ENCODE data around the gene WDFY2. TPM values are rescaled to one million over a fixed set of nuclear protein-coding genes. Genes with fewer than 3 reads are reported as not detected.
"Not testable (repeated sequence)": the region's sequence is repeated elsewhere in the genome, so short reads cannot be mapped to it uniquely, and the experiment has no call there.

Gene WDFY2, protein sequence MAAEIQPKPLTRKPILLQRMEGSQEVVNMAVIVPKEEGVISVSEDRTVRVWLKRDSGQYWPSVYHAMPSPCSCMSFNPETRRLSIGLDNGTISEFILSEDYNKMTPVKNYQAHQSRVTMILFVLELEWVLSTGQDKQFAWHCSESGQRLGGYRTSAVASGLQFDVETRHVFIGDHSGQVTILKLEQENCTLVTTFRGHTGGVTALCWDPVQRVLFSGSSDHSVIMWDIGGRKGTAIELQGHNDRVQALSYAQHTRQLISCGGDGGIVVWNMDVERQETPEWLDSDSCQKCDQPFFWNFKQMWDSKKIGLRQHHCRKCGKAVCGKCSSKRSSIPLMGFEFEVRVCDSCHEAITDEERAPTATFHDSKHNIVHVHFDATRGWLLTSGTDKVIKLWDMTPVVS
- 1 to 10 TPM; 5.4 to 6.9 TPM for polyA plus RNA-seq

DNA sequence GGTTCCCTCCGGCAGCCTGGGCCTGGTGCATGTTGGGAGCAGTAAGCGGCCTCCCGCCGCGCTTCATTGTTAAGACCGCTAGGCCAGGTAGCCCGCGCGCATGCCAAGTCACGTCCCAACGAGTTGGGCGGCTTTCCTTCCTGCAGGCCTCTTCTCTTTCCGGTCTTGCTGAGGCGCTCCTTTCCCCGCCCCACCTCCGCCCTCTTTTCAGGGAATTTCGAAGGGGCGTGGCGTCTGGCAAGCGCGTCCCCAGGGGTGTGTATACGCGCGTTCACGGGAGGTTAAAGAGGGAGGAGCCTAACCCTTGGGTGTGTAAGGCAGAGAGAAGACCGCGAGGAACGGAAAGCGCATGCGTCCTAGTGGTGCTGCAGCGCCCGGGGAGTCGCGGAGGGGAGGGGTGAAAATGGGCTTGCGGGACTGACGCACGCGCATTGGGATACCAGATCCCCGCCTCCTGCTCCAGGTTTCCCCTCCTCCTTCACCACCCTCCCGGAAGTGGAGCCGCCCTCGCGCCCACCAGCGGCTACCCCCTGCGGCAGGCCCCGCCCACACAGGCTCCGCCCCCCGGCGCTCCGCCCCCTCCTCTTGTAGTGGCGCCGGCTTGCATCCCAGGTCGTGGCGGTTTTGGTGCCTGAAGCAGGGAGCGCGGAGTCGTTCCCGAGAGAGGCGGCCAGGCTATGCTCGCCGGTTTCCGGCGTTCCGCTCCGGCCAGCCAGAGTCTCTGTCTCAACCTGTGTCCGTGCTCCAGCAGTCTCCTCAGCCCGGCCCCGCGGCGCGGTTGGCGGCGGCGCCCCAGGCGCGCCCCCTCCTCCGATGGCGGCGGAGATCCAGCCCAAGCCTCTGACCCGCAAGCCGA is at the start of gene WDFY2:
WDFY2 (plus strand) TSS at position 588 of the 856 bp plus-strand sequence; CDS start at position 814, 226 bp downstream.
- H3K4me1 ChIP-seq (ENCODE audit: control insufficient read depth in 2 of 2, insufficient read depth in 2 of 2, low read length in 1 of 2) = no peaks in the 10 kb centered on the region
- H3K4me3 ChIP-seq (ENCODE audit: low read depth in 1 of 2, low read length in 2 of 2) = peak within 1 kb of the TSS; percentile 82 to 85
- 0% methylated on average over 81 of the region's 81 CpGs for WGBS, 2 donors
- H3K9me3 ChIP-seq (ENCODE audit: control insufficient read depth in 2 of 2, insufficient read depth in 1 of 2, low read depth in 1 of 2, low read length in 1 of 2) = no peaks in the 10 kb centered on the region
- peak within 1 kb of the TSS; percentile 98 to 99 for H3K27ac ChIP-seq (ENCODE audit: low read depth in 2 of 2, low read length in 1 of 2)
- no peaks in the 10 kb centered on the region for H3K36me3 ChIP-seq (ENCODE audit: control insufficient read depth in 2 of 2, insufficient read depth in 2 of 2, low read length in 1 of 2)
- no peaks in the 10 kb centered on the region for H3K27me3 ChIP-seq (ENCODE audit: control insufficient read depth in 1 of 2, insufficient read depth in 2 of 2, low read length in 2 of 2)

DNA sequence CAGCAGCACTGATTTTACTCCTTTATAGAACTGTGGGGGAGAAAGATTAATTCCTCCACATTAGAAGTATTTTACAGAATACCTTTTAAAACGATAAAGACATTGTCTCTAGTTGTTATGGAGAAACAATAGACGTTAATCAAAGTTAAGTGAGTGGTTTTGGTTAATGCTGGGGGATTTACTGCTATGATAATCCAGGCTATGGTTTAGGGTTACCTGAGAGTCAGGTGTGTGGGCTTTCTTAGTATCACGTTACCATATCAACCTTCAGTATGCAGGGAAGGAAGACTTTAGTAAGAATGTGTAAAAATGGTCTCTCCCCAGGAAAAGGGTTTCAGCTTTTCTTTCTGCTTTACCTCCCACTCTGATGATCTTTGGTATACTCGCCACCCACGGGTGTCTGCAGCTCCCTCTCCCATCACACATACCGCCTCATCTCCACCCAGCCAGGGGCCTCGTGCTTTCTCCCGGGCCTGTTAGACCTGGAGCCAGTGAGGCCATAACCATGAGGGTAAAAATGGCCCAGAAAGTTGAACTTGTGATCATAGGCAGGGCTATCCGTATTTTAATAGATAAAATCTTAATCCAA is 45.6 kb upstream of the WDFY2 start:
- no peaks in the 10 kb centered on the region for H3K9me3 ChIP-seq (ENCODE audit: control insufficient read depth in 2 of 2, insufficient read depth in 1 of 2, low read depth in 1 of 2, low read length in 1 of 2)
- no peak overlapping the region for H3K4me3 ChIP-seq (ENCODE audit: low read depth in 1 of 2, low read length in 2 of 2)
- H3K27ac ChIP-seq (ENCODE audit: low read depth in 2 of 2, low read length in 1 of 2) = no peak overlapping the region
- no peaks in the 10 kb centered on the region for H3K36me3 ChIP-seq (ENCODE audit: control insufficient read depth in 2 of 2, insufficient read depth in 2 of 2, low read length in 1 of 2)
- 72 to 75% methylated on average over 9 of the region's 9 CpGs for WGBS, 2 donors
- no peaks in the 10 kb centered on the region for H3K27me3 ChIP-seq (ENCODE audit: control insufficient read depth in 1 of 2, insufficient read depth in 2 of 2, low read length in 2 of 2)
- no peaks in the 10 kb centered on the region for H3K4me1 ChIP-seq (ENCODE audit: control insufficient read depth in 2 of 2, insufficient read depth in 2 of 2, low read length in 1 of 2)

DNA sequence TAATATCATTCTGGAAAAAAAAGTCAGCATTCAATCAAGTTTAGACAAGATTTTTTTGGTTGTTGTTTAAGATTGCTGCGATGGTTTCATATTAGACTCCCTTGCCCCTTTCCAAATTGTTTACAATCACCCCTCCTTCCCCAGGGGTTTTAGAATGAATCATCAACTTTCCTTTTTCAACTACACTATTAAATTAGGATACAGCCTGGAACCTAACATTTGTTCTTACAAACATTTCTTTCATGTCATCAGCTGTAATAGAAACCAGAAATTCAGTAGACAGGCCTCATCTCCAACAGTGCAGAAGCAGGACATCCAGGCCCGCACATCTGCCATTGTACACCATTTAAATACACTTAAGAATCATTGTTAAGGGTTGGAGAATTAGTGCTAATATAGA is 44.4 kb upstream of the WDFY2 start:
- Histone ChIP-seq H3K9me3 (ENCODE audit: control insufficient read depth in 2 of 2, insufficient read depth in 1 of 2, low read depth in 1 of 2, low read length in 1 of 2) (no peaks in the 10 kb centered on the region), H3K27ac (ENCODE audit: low read depth in 2 of 2, low read length in 1 of 2) (no peak overlapping the region), H3K4me3 (ENCODE audit: low read depth in 1 of 2, low read length in 2 of 2) (no peak overlapping the region), H3K27me3 (ENCODE audit: control insufficient read depth in 1 of 2, insufficient read depth in 2 of 2, low read length in 2 of 2) (no peaks in the 10 kb centered on the region), H3K4me1 (ENCODE audit: control insufficient read depth in 2 of 2, insufficient read depth in 2 of 2, low read length in 1 of 2) (no peaks in the 10 kb centered on the region), H3K36me3 (ENCODE audit: control insufficient read depth in 2 of 2, insufficient read depth in 2 of 2, low read length in 1 of 2) (no peaks in the 10 kb centered on the region)
- WGBS, 2 donors = 34 to 55% methylated on average over 2 of the region's 2 CpGs

DNA sequence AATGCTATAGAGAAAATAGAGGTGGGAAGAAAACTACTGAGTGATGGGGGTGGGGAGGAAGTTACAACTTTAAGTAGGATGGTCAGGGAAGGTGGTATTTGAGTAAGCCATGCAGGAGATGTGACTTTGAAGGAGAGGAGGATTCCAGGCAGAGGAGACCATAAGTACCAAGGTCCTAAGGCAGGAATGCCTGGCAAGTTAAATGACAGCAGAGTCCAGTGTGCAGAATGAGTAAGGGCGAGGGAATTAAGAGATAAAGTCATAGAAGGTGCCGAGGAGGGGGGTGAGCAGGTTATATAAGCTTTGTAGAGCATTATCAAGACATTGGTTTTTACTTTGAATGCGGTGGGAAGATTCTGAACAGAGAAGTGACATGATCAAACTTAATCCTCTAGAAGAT is 43.2 kb upstream of the WDFY2 start:
- WGBS, 2 donors = 73 to 79% methylated on average over 3 of the region's 3 CpGs

DNA sequence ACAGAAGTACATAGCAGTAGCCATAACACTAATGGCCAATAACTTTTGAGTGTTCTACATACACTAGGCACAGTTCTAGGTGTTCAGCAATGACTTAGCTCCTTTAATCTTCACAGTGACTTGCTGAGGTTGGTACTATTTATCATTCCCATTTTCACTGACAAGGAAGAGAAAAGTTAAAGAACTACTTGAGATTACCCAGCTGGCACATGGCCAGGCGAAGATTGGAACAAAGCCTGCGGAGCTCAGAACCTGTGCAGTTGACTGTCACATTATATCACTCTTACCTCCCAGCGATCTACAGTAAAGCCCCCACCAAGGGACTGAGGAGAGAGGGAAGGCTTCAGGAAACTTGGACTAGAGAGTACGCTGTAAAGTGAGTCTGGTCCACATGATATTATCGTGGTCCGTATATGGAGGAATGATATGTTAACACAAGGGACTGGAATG is 42.4 kb upstream of the WDFY2 start:
- no peak overlapping the region for H3K27ac ChIP-seq (ENCODE audit: low read depth in 2 of 2, low read length in 1 of 2)
- no peak overlapping the region for H3K4me3 ChIP-seq (ENCODE audit: low read depth in 1 of 2, low read length in 2 of 2)
- no peaks in the 10 kb centered on the region for H3K9me3 ChIP-seq (ENCODE audit: control insufficient read depth in 2 of 2, insufficient read depth in 1 of 2, low read depth in 1 of 2, low read length in 1 of 2)
- H3K27me3 ChIP-seq (ENCODE audit: control insufficient read depth in 1 of 2, insufficient read depth in 2 of 2, low read length in 2 of 2) = no peaks in the 10 kb centered on the region
- H3K4me1 ChIP-seq (ENCODE audit: control insufficient read depth in 2 of 2, insufficient read depth in 2 of 2, low read length in 1 of 2) = no peaks in the 10 kb centered on the region
- no peaks in the 10 kb centered on the region for H3K36me3 ChIP-seq (ENCODE audit: control insufficient read depth in 2 of 2, insufficient read depth in 2 of 2, low read length in 1 of 2)
- 34 to 38% methylated on average over 6 of the region's 6 CpGs for WGBS, 2 donors

More for the DNA sequence above, 43.2 kb upstream of the WDFY2 start:
- Histone ChIP-seq H3K27me3 (ENCODE audit: control insufficient read depth in 1 of 2, insufficient read depth in 2 of 2, low read length in 2 of 2) (no peaks in the 10 kb centered on the region), H3K4me1 (ENCODE audit: control insufficient read depth in 2 of 2, insufficient read depth in 2 of 2, low read length in 1 of 2) (no peaks in the 10 kb centered on the region), H3K9me3 (ENCODE audit: control insufficient read depth in 2 of 2, insufficient read depth in 1 of 2, low read depth in 1 of 2, low read length in 1 of 2) (no peaks in the 10 kb centered on the region), H3K4me3 (ENCODE audit: low read depth in 1 of 2, low read length in 2 of 2) (no peak overlapping the region), H3K36me3 (ENCODE audit: control insufficient read depth in 2 of 2, insufficient read depth in 2 of 2, low read length in 1 of 2) (no peaks in the 10 kb centered on the region), H3K27ac (ENCODE audit: low read depth in 2 of 2, low read length in 1 of 2) (no peak overlapping the region)

DNA sequence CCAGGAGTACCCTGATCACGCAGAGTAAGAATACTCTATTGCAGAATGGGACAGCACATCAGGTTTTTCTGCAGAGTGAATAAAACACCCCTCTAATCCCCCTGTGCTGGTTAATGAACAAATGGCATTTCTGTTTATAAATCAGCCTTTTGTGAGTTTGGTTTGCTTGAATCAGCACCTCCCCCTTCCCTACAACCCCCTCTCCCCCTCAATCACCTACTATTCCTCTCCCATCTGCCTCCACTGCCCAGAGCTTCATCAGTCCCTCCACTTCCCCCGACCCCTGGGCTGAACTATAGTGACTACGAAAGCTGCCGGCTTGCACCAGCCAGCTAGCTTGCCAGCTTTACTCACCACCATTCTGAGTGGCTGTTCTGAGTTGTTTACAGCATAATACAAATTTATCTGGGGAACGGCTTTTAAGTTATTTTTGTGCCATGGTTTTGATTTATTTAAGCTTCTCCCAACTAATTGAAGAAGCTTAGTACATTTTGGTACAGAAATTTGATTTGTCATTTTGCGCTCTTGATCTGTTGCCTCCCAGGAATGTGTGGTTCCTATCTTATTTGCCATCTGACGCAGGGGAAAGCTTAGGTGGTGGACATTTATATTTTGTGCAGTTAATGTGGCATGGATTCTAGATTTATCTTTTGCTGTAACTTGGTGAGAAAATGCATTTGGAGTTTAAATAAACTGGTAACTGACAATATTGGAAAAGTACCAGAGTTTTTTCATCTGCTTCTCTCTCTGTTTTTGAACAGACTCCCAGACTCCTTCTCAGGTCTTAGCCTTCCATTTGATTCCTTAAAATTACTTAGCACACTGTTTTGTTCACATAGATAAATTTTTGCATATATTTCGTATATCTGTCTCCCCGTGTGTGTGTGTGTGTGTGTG is 41.7 kb upstream of the WDFY2 start:
- Histone ChIP-seq H3K9me3 (ENCODE audit: control insufficient read depth in 2 of 2, insufficient read depth in 1 of 2, low read depth in 1 of 2, low read length in 1 of 2) (no peaks in the 10 kb centered on the region), H3K4me3 (ENCODE audit: low read depth in 1 of 2, low read length in 2 of 2) (no peak overlapping the region), H3K4me1 (ENCODE audit: control insufficient read depth in 2 of 2, insufficient read depth in 2 of 2, low read length in 1 of 2) (no peaks in the 10 kb centered on the region), H3K27me3 (ENCODE audit: control insufficient read depth in 1 of 2, insufficient read depth in 2 of 2, low read length in 2 of 2) (no peaks in the 10 kb centered on the region), H3K36me3 (ENCODE audit: control insufficient read depth in 2 of 2, insufficient read depth in 2 of 2, low read length in 1 of 2) (no peaks in the 10 kb centered on the region), H3K27ac (ENCODE audit: low read depth in 2 of 2, low read length in 1 of 2) (no peak overlapping the region)
- WGBS, 2 donors = 55 to 58% methylated on average over 9 of the region's 9 CpGs

DNA sequence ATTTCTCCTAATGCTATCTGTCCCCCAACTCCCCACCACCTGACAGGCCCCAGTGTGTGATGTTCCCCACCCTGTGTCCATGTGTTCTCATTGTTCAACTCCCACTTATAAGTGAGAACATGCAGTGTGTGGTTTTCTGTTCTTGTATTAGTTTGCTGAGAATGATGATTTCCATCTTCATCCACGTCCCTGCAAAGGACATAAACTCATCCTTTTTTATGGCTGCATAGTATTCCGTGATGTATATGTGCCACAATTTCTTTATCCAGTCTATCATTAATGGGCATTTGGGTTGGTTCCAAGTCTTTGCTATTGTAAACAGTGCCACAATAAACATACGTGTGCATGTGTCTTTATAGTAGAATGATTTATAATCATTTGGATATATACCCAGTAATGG is 38.8 kb upstream of the WDFY2 start:
- 76 to 85% methylated on average over 3 of the region's 3 CpGs for WGBS, 2 donors
- H3K36me3 ChIP-seq (ENCODE audit: control insufficient read depth in 2 of 2, insufficient read depth in 2 of 2, low read length in 1 of 2); H3K9me3 ChIP-seq (ENCODE audit: control insufficient read depth in 2 of 2, insufficient read depth in 1 of 2, low read depth in 1 of 2, low read length in 1 of 2); H3K27ac ChIP-seq (ENCODE audit: low read depth in 2 of 2, low read length in 1 of 2); H3K4me3 ChIP-seq (ENCODE audit: low read depth in 1 of 2, low read length in 2 of 2); H3K4me1 ChIP-seq (ENCODE audit: control insufficient read depth in 2 of 2, insufficient read depth in 2 of 2, low read length in 1 of 2); H3K27me3 ChIP-seq (ENCODE audit: control insufficient read depth in 1 of 2, insufficient read depth in 2 of 2, low read length in 2 of 2): not testable (repeated sequence)

DNA sequence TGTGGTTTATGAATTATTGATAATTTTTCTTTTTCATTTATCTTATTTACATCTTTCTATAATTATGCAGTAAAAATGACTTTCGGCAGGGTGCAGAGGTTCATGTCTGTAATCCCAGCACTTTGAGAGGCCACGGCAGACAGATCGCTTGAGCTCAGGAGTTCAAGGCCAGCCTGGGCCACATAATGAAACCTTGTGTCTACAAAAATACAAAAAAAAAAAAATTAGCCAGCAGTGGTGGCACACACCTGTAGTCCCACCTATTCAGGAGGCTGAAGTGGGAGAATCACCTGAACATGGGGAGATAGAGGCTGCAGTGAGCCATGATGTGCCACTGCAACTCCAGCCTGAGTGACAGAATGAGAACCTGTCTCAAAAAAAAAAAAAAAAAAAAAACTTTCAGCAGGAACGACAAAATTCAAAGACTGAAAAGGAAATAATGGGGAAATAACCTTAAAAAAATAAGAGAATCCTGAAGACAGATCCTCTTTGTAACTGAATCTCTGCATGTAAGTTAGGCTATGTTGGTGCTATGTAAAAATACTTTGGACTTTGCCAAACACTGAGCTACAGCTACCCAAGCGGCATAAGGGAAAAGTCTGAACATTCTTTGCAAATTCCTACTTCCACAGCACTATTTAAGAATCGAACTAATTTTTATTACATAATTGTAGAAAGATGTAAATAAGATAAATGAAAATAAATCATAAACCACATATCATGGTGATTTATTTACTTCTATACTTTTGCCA is 36.7 kb upstream of the WDFY2 start:
- WGBS, 2 donors = 87 to 90% methylated on average over 6 of the region's 6 CpGs
- Histone ChIP-seq H3K27me3 (ENCODE audit: control insufficient read depth in 1 of 2, insufficient read depth in 2 of 2, low read length in 2 of 2) (no peaks in the 10 kb centered on the region), H3K4me1 (ENCODE audit: control insufficient read depth in 2 of 2, insufficient read depth in 2 of 2, low read length in 1 of 2) (peaks cover 0 to 3% of the 10 kb centered on the region in 2 donors), H3K9me3 (ENCODE audit: control insufficient read depth in 2 of 2, insufficient read depth in 1 of 2, low read depth in 1 of 2, low read length in 1 of 2) (no peaks in the 10 kb centered on the region), H3K4me3 (ENCODE audit: low read depth in 1 of 2, low read length in 2 of 2) (no peak overlapping the region), H3K27ac (ENCODE audit: low read depth in 2 of 2, low read length in 1 of 2) (no peak overlapping the region), H3K36me3 (ENCODE audit: control insufficient read depth in 2 of 2, insufficient read depth in 2 of 2, low read length in 1 of 2) (no peaks in the 10 kb centered on the region)
